ENCODE measurements around the gene PSMC5.
A peak's percentile ranks its signal among the peaks of the same experiment; 100 is the strongest.

PSMC5 gene

DNA sequence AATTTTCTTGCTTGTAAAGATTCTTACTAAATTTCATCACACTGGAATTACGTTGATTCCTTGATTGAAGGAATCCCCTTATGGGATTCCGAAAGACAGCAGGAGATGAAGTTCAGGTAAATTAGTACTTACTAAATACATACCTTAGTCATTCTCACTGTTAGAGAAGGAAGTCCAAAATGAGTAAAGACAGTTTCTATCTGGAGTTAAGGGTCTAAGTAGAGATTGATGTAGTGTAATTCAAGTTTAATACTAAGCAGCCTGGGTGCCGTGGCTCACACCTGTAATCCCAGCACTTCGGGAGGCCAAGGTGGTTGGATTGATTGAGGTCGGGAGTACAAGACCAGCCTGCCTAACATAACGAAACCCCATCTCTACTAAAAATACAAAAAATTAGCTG, 43.7 kb upstream of the PSMC5 start:
- TF ChIP-seq CTCF (conservative IDR thresholded peaks at IDR 0.05; ENCODE audit: low read length) = no peak
- no peak for TF ChIP-seq EZH2phosphoT487 (IDR thresholded peaks at IDR 0.05; ENCODE audit: borderline replicate concordance)
- H3K79me2 ChIP-seq (ENCODE audit: insufficient read depth, low read length) = peaks cover 99% of the 10 kb centered on the region
- H3K9me3 ChIP-seq (ENCODE audit: insufficient read depth, low read depth, low read length) = no peaks in the 10 kb centered on the region
- no peaks in the 10 kb centered on the region for H3K9me2 ChIP-seq (replicated peaks; ENCODE audit: low read depth, low read length)
- H3K36me3 ChIP-seq (ENCODE audit: insufficient read depth, low read length) = peaks cover 34% of the 10 kb centered on the region; the same call in 1 of the 2 replicates
- H2AFZ ChIP-seq (ENCODE audit: low read length) = no peak overlapping the region
- H3K4me2 ChIP-seq (ENCODE audit: low read depth, low read length, poor library complexity, severe bottlenecking) = peak overlapping the region; percentile 42
- H3K4me1 ChIP-seq (ENCODE audit: insufficient read depth, low read length, poor library complexity, severe bottlenecking) = peaks cover 46% of the 10 kb centered on the region
- H3K27me3 ChIP-seq (ENCODE audit: insufficient read depth, low read length, poor library complexity, severe bottlenecking) = no peaks in the 10 kb centered on the region
- H4K20me1 ChIP-seq (ENCODE audit: insufficient read depth, low read length, poor library complexity, severe bottlenecking) = peaks cover 81% of the 10 kb centered on the region
- H3F3A ChIP-seq (ENCODE audit: low read depth) = no peaks in the 10 kb centered on the region
- peak overlapping the region; percentile 9 for H3K9ac ChIP-seq (ENCODE audit: low read depth, low read length, poor library complexity, severe bottlenecking)
- no peak overlapping the region for H3K4me3 ChIP-seq (ENCODE audit: low read length, poor library complexity, severe bottlenecking)

DNA sequence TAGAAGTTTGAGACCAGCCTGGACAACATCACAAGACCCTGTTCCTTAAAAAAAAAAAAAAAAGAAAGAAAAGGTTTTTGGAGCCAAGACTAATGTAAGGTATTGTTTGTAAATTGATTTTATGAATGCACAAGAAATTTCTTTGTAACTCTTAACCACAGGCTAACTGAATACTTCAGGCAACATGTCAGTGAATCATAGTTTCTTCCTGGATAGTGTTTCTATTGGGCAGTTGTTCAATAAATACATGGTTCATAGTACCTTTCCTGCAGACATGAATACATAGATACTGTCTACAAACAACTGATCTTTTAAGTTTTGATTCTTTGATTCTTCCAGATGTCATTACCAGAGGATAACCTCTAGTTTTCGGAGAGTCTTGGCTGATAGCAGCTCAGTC, 41.7 kb upstream of the PSMC5 start:
- H3K36me3 ChIP-seq (ENCODE audit: insufficient read depth, low read length) = peaks cover 48% of the 10 kb centered on the region

GRCh38 chr17:63786117-63786516, 41.1 kb upstream of the PSMC5 start:
- H3K79me2 ChIP-seq (ENCODE audit: insufficient read depth, low read length) = peaks cover 98% of the 10 kb centered on the region
- no peak overlapping the region for H2AFZ ChIP-seq (ENCODE audit: low read length)
- H3K4me3 ChIP-seq (ENCODE audit: low read length, poor library complexity, severe bottlenecking) = no peak overlapping the region
- H3F3A ChIP-seq (ENCODE audit: low read depth) = no peaks in the 10 kb centered on the region
- no peaks in the 10 kb centered on the region for H3K27me3 ChIP-seq (ENCODE audit: insufficient read depth, low read length, poor library complexity, severe bottlenecking)
- no peak for TF ChIP-seq EZH2phosphoT487 (IDR thresholded peaks at IDR 0.05; ENCODE audit: borderline replicate concordance)
- no peak for TF ChIP-seq CTCF (conservative IDR thresholded peaks at IDR 0.05; ENCODE audit: low read length)
- peaks cover 23% of the 10 kb centered on the region for H3K4me1 ChIP-seq (ENCODE audit: insufficient read depth, low read length, poor library complexity, severe bottlenecking)
- H3K9ac ChIP-seq (ENCODE audit: low read depth, low read length, poor library complexity, severe bottlenecking) = no peak overlapping the region
- no peak overlapping the region for H3K4me2 ChIP-seq (ENCODE audit: low read depth, low read length, poor library complexity, severe bottlenecking)
- H3K9me2 ChIP-seq (replicated peaks; ENCODE audit: low read depth, low read length) = no peaks in the 10 kb centered on the region
- H3K9me3 ChIP-seq (ENCODE audit: insufficient read depth, low read depth, low read length) = no peaks in the 10 kb centered on the region
- peaks cover 63% of the 10 kb centered on the region for H4K20me1 ChIP-seq (ENCODE audit: insufficient read depth, low read length, poor library complexity, severe bottlenecking)
- peaks cover 53% of the 10 kb centered on the region for H3K36me3 ChIP-seq (ENCODE audit: insufficient read depth, low read length)

More for the DNA sequence above, 41.7 kb upstream of the PSMC5 start:
- no peak overlapping the region for H3K9ac ChIP-seq (ENCODE audit: low read depth, low read length, poor library complexity, severe bottlenecking)
- TF ChIP-seq EZH2phosphoT487 (IDR thresholded peaks at IDR 0.05; ENCODE audit: borderline replicate concordance) (no peak), CTCF (conservative IDR thresholded peaks at IDR 0.05; ENCODE audit: low read length) (no peak)
- H4K20me1 ChIP-seq (ENCODE audit: insufficient read depth, low read length, poor library complexity, severe bottlenecking) = peaks cover 69% of the 10 kb centered on the region
- no peaks in the 10 kb centered on the region for H3F3A ChIP-seq (ENCODE audit: low read depth)
- H2AFZ ChIP-seq (ENCODE audit: low read length) = no peak overlapping the region
- no peak overlapping the region for H3K4me3 ChIP-seq (ENCODE audit: low read length, poor library complexity, severe bottlenecking)
- H3K79me2 ChIP-seq (ENCODE audit: insufficient read depth, low read length) = peaks cover 99% of the 10 kb centered on the region
- H3K27me3 ChIP-seq (ENCODE audit: insufficient read depth, low read length, poor library complexity, severe bottlenecking) = no peaks in the 10 kb centered on the region
- no peaks in the 10 kb centered on the region for H3K9me2 ChIP-seq (replicated peaks; ENCODE audit: low read depth, low read length)
- no peaks in the 10 kb centered on the region for H3K9me3 ChIP-seq (ENCODE audit: insufficient read depth, low read depth, low read length)
- H3K4me1 ChIP-seq (ENCODE audit: insufficient read depth, low read length, poor library complexity, severe bottlenecking) = peaks cover 29% of the 10 kb centered on the region
- H3K4me2 ChIP-seq (ENCODE audit: low read depth, low read length, poor library complexity, severe bottlenecking) = no peak overlapping the region
